DMS 273 (cell line): ENCODE measurements around the gene LRRFIP2.
A peak's percentile ranks its signal among the peaks of the same experiment; 100 is the strongest.

Source experiments
- DNase-seq: peaks from one replicate; lab custom pipeline; 2025; ENCODE audit not compliant: unreplicated experiment; lab: John Stamatoyannopoulos, UW

Gene LRRFIP2

GRCh38 chr3:37029111-37029510 is 145.3 kb downstream of the LRRFIP2 start:
- DNase-seq: no peak

GRCh38 chr3:37028329-37028728 is 146.1 kb downstream of the LRRFIP2 start:
- DNase-seq: peak; percentile 49

GRCh38 chr3:37026851-37027250 is 147.5 kb downstream of the LRRFIP2 start:
- no peak for DNase-seq

DNA sequence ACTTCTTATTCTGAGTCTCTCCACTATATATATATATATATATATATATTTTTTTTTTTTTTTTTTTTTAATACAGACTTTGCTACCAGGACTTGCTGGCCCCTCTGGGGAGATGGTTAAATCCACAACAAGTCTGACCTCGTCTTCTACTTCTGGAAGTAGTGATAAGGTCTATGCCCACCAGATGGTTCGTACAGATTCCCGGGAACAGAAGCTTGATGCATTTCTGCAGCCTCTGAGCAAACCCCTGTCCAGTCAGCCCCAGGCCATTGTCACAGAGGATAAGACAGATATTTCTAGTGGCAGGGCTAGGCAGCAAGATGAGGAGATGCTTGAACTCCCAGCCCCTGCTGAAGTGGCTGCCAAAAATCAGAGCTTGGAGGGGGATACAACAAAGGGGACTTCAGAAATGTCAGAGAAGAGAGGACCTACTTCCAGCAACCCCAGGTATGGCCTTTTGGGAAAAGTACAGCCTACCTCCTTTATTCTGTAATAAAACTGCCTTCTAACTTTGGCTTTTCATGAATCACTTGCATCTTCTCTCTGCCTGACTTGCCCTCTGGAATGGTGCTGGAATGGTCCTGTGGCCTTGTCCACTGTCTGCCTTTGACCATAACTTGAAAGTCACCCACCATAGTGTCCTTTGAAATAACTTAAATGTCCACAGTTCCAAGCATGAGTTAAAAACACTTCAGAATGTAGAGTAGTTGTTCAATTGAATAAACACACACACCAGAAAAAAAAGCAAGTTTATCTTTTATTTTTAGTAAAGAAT is 148.6 kb downstream of the LRRFIP2 start:
- no peak for DNase-seq

GRCh38 chr3:37024820-37025405 is 149.5 kb downstream of the LRRFIP2 start:
- DNase-seq: no peak

DNA sequence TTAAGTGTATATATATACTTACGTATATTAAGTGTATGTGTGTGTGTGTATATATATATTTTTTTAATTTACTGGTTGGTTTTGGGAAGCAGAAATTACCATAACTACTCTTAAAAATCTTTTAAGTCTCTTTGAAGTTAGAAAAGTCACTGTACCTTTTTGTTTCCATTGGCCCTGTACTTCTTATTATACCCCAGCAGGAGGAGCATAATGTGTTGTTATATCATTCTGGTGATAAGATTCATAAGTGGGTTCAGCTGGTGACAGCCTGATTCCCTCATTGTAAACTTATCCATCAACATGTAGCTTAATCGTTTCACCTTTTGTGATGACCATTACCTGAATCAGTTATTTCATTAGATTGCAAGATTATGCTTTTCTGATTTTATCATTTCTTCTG is 150.3 kb downstream of the LRRFIP2 start:
- DNase-seq: peak; percentile 25

- no peak for DNase-seq
These were observed 156.7 kb downstream of the LRRFIP2 start for GRCh38 chr3:37017683-37018082.

GRCh38 chr3:37016903-37017302 is 157.5 kb downstream of the LRRFIP2 start:
- no peak for DNase-seq

- no peak for DNase-seq
These were observed 158.7 kb downstream of the LRRFIP2 start for GRCh38 chr3:37015642-37016041.

- DNase-seq: no peak
These were observed 159.8 kb downstream of the LRRFIP2 start for GRCh38 chr3:37014620-37015019.
